ENCODE data around the gene NRF1.

DNA sequence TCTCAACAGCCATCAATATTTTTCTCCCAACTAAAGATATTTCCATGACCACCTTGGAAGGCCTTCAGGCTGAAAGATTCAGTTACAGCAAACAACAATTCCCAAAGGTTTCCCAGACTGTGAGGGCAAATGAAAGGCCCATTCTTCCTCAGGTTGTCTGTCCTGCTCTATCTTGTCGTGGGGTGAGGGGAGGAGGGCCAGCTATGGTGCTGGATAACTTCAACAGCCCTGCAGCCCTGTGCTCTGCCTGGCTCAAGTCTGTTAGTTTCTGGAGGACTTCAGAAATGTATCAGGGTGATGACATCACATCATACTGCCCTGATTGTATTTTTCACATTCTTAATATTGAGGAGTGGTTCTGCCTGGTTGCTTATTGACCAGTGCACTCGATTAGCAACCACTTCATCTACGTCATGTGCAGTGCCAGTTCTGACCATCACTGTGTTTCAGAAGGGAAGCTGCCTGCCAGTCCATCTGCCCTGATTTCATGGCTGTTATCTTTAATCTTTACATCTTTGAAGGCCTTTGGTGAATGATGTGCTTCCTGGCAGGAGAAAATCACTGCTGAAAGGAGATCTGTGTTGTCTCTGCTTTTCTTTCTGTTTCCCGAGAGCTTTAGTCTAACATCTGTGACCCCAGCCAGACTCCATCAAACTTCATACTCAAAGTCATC, 135.5 kb downstream of the NRF1 start:
- TF ChIP-seq POLR2A (IDR thresholded peaks at IDR 0.05): no peak
- TF ChIP-seq, protein P1, sequence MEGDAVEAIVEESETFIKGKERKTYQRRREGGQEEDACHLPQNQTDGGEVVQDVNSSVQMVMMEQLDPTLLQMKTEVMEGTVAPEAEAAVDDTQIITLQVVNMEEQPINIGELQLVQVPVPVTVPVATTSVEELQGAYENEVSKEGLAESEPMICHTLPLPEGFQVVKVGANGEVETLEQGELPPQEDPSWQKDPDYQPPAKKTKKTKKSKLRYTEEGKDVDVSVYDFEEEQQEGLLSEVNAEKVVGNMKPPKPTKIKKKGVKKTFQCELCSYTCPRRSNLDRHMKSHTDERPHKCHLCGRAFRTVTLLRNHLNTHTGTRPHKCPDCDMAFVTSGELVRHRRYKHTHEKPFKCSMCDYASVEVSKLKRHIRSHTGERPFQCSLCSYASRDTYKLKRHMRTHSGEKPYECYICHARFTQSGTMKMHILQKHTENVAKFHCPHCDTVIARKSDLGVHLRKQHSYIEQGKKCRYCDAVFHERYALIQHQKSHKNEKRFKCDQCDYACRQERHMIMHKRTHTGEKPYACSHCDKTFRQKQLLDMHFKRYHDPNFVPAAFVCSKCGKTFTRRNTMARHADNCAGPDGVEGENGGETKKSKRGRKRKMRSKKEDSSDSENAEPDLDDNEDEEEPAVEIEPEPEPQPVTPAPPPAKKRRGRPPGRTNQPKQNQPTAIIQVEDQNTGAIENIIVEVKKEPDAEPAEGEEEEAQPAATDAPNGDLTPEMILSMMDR (IDR thresholded peaks at IDR 0.05): no peak

Data from tibial nerve (tissue), 3 donors.